GM18873 (cell line): ENCODE results near the gene SPHK2.

Experiments used
- ATAC-seq: cut with Tn5 transposase; IDR thresholded peaks from one replicate; pipeline ENCODE4 v1.9.1; 2021; ENCODE audit warnings: mild to moderate bottlenecking, moderate library complexity, moderate number of reproducible peaks; ENCODE audit not compliant: unreplicated experiment, low FRiP score

SPHK2 gene

GRCh38 chr19:48603001-48603400, 16.3 kb upstream of the SPHK2 start:
- no peak for ATAC-seq

- ATAC-seq = no peak
Observed at GRCh38 chr19:48603449-48603848, 15.9 kb upstream of the SPHK2 start.

GRCh38 chr19:48603850-48604249, 15.5 kb upstream of the SPHK2 start:
- ATAC-seq = no peak

GRCh38 chr19:48606463-48607358, 12.6 kb upstream of the SPHK2 start, which contains the start of gene SPACA4:
Gene SPACA4, plus strand, starts transcription at chr19:48606742. Its CDS starts 237 bp downstream, at chr19:48606979.
- ATAC-seq = no peak

GRCh38 chr19:48607359-48607755, 11.9 kb upstream of the SPHK2 start:
- no peak for ATAC-seq

- ATAC-seq = no peak
Observed at GRCh38 chr19:48608798-48609263, 10.5 kb upstream of the SPHK2 start.

GRCh38 chr19:48609571-48610108, 9.7 kb upstream of the SPHK2 start:
- no peak for ATAC-seq

- ATAC-seq = no peak
Observed at GRCh38 chr19:48611872-48612271, 7.4 kb upstream of the SPHK2 start.

- no peak for ATAC-seq
Observed at GRCh38 chr19:48613024-48613851, 6.1 kb upstream of the SPHK2 start.

- ATAC-seq = no peak
Observed at GRCh38 chr19:48613852-48614435, 5.4 kb upstream of the SPHK2 start.

GRCh38 chr19:48614436-48615230, 4.7 kb upstream of the SPHK2 start, which contains the start of gene FAM83E:
Gene FAM83E, minus strand, starts transcription at chr19:48615076. Its CDS starts 1,704 bp downstream, at chr19:48613372.
- ATAC-seq = no peak

- ATAC-seq = no peak
Observed at GRCh38 chr19:48615231-48616040, 3.9 kb upstream of the SPHK2 start.

- no peak for ATAC-seq
Observed at GRCh38 chr19:48616041-48616436, 3.3 kb upstream of the SPHK2 start.

GRCh38 chr19:48616491-48617056, 2.7 kb upstream of the SPHK2 start:
- no peak for ATAC-seq

GRCh38 chr19:48617146-48617937, 2.0 kb upstream of the SPHK2 start:
- ATAC-seq = no peak

- no peak for ATAC-seq
Observed at GRCh38 chr19:48618278-48618915, 909 bp upstream of the SPHK2 start.
